GM18873 (cell line): ENCODE measurements around the gene SLC6A16.
"Not testable (repeated sequence)": the region's sequence is repeated elsewhere in the genome, so short reads cannot be mapped to it uniquely, and the experiment has no call there.

Experiments
- ATAC-seq: cut with Tn5 transposase; IDR thresholded peaks from one replicate; pipeline ENCODE4 v1.9.1; 2021; ENCODE audit warnings: mild to moderate bottlenecking, moderate library complexity, moderate number of reproducible peaks; ENCODE audit not compliant: unreplicated experiment, low FRiP score

The SLC6A16 gene

DNA sequence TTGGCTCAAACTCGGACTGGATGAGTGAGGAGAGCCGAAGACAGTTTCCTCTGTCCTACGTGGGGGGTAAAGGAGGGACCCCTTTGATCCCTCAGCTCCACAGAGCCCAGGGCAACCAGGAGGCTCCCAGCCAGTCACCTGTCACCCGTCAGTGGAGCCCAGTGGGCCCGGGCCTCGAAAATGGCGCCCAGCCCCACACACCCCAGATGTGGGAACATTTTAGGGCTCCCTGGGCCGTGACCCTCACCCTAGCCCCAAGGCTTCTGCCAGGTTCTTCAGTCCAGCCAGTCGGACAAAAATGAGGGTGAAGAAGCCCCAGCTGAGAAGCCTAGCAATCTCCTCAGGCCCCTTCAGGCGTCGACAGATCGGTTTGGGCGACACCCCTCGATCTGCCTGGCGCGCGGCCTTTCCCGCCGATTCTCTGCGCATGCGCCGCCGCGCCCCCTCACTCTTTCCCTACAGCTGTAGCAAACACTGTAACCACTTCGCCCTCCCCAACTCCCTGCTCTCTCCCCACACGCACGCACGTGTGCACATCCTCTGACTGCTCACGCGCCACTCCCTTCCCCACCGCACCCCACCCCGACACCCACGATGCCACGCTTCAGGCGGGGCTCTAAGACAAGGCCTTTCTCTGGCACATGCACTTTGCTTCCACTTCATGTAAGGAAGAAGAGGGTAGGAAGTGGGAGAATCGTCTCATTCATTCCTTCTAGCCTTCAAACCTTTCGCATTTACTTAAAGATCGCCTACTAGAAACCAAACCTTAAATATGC is at the start of gene SLC6A16:
Gene SLC6A16, minus strand, starts transcription at position 391 of the 776 bp plus-strand sequence. CDS start 13,844 bp downstream, outside the sequence.
- ATAC-seq, result no peak

DNA sequence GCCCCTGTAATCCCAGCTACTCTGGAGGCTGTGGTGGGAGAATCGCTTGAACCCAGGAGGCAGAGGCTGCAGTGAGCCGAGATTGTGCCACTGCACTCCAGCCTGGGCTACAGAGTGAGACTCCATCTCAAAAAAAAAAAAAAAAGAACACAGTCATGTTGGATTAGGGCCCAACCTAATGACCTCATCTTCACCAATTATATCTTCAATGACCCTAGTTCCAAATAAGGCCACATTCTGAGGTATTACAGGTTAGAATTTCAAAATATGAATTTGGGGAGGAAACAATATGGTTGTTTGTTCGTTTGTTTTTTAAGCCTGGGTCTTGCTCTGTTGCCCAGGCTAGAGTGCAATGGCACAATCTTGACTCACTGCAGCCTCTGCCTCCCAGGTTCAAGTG is 48.2 kb upstream of the SLC6A16 start:
- not testable (repeated sequence) for ATAC-seq

DNA sequence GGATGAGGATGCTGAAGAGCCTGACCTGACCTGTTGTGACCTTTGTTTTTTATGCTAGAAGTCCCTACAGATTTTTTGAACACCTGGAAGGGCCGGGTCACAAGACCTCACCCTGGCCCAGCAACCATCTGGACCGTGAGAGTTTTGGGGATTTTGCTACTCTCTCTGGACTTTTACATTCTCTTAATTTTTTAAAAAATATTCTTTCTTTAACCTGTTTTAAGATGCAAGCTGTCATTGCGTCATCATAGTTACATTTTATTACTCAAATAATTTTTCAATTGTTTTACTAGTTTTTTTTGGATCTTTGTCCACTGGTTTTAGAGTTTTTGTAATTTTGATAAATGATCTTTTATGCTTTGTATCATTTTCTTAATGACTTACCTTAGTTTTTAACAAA is 46.2 kb upstream of the SLC6A16 start:
- no peak for ATAC-seq

DNA sequence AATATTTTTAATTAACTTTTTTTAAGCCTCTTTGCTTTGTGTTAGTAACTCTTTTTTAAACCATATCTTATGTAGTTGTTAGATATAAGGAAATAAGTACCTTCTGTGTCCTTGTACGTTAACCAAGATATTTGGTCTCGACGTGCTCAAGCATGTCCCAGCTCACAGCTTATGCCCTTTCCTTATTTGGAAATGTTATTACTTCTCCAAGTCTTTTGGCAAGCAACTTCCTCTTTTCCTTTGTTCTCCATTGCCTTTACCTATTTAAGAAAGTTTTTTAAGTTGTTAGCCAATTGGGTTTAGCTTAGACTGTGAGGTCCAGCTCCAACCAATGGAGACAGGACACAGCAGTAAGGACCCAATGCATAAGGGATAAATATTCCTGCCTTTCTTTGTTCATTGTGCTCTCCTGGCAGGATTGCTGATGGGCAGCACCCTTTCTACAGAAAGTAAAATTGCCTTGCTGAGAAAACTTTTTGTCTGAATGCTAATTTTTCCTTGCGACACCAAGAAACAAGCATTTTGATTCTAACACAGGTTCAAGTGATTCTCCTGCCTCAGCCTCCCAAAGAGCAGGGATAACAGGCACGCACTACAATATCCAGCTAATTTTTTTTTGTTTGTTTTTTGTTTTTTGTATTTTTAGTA is 43.8 kb upstream of the SLC6A16 start:
- no peak for ATAC-seq

DNA sequence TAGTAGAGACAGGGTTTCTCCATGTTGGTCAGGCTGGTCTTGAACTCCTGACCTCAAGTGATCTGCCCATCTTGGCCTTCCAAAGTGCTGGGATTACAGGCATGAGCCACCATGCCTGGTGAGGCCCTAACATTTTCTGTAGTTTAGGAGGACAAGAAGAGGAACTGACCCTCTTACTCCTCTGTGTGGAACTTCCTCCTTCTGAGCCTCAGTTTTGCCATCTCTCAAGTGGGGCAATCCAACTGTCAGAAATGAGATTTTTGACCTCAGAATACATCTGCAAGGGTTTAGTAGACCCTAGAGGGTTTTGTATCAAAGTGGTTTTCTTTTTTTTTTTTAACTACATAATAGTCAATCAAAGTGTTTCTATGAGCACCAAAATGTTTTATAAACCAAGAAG is 41.1 kb upstream of the SLC6A16 start:
- no peak for ATAC-seq

DNA sequence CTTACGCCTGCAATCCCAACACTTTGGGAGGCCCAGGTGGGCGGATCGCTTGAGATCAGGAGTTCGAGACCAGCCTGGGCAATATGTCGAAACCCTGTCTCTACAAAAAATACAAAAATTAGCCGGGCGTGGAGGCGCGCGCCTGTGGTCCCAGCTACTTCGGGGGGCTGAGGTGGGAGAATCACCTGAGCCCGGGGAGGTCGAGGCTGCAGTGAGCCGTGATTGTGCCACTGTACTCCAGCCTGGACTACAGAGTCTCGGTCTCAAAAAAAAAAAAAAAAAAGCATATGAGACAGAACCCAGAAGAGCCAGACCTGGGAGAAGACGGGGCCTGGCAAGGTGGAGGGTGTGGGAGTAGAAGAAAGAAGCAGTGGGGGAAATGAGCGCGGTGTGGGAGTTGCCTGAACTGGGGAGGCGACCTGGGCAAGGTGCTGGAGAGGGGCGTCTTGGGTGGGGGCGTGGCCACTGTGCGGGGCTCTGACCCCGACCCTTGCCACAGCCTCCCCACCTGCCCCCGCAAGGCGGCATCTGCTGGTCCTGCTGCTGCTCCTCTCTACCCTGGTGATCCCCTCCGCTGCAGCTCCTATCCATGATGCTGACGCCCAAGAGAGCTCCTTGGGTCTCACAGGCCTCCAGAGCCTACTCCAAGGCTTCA is 39.2 kb upstream of the SLC6A16 start:
- no peak for ATAC-seq

DNA sequence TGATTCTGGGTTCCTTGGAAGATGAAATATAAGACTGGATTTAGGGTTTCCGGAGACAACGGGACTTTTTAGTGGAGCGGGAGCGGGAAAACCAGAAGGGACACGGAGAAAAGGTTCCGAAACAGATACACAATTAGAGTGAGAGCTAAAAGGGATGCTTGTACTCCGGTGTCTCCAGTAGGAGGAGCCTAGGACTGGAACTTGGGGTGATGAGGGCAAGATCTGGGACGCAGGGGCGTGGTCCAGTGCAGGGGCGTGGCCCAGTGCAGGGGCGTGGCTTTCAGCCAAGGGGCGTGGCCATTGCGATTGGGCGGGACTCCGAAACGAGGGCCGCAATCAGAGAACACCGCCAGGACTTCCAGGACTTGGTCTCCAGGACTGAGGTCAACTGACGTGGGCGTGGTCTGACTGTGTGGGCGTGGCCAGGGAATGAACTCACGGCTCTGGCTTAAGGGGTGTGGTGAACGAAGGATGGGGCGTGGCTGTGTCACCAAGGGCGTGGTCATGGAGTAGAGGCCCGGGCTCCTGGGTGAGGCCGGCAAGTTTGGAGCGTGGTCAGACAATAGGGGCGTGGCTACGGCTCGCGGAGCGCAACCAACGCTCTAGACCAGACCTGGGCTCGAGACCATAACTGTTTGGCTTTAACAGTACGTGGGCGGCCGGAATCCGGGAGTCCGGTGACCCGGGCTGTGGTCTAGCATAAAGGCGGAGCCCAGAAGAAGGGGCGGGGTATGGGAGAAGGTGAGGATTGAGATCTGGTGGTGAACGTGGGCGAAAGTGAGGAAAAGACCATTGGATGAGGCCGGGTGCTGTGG is 38.5 kb upstream of the SLC6A16 start, which contains the start of gene DKKL1:
Gene DKKL1, plus strand, starts transcription at position 610 of the 815 bp plus-strand sequence. Its CDS starts 122 bp downstream, at position 732.
- no peak for ATAC-seq

DNA sequence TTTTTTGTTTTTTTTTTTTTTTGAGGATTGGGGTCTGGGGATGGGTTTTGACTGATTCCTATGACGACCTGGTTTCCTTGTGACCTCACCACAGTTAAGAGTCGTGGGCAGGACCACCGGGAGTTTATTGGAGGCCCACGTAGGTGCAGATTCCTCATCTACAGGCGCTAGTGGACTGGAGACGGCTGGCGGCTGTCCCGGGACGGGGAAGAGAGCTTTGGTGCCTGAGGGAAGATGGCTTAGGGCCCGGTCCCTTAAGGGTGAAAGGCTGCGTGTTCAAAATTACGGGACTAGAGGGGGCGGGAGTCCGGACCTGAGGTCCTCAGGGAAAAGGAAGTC is 37.9 kb upstream of the SLC6A16 start:
- ATAC-seq, result no peak

DNA sequence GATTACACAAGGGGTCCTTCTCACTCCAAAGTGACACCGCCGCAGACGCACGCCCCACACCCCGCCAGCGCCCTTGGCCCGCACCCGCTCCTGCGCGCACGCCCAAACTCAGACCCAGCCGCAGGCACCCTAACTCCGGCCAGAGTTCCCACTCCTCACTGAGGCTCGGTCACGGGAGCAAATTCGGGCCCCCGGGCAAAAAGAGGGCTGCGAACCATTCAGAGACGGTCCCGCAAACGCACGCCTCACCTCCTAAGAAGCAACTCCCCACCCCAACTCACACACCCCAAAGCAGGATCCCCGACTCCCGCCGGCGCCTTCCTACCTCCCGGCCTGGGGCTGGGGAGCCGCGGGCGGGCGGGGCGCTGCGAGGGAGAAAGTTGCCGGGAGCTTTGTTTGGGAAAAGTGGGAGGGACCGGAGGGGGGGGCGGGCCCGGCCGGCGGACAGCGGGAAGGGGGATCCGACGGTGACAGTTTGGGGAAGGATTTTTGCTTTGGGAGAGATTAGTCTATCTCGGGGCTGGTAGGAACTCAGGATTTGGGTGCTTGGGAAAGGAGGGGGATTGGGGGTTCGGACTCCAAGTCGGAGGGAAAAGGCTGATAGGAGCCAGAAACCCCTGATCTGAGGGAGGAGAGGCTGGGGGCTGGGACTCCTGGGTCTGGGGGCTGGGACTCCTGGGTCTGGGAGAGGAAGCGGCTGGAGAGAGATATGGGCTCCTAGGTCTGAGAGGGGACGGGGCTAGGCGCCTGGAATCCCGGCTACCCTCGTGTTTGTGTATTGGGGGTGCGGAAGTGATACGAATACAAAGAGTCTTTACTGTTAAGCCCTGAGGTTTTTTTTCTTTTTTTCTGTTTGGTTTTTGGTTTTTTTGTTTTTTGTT is 37.3 kb upstream of the SLC6A16 start, which contains the start of gene TEAD2:
Gene TEAD2, minus strand, starts transcription at position 369 of the 881 bp plus-strand sequence. CDS start 2,341 bp downstream, outside the sequence.
- no peak for ATAC-seq

DNA sequence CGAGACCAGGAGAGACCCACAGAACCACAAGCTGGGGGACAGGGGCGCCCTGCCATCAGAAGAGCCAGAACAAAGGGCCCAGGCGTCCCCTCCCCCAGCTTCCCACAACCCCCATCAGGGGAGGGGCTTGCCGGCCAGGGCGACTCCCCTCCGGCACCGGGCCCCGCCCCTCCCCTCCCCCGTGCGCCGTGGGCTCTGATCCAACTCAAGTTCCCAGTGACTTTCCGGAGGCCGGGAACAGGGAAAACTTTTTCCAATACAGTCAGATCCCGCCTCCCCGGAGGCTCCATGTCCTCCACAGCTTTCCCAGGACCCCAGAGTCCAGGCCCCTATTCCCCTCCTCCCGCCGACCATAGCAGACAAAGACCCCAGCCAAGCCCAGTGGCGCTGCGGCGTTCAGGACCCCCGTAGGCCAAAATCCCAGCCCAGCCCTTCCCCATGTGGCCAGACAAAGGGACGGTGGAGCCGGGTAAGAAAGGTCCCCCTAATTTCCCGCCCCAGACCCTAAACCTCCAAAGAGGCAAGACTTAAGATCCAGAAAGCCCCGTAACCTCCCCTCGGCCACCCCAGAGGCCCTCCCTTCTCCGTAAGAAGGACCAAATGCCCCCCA is 36.6 kb upstream of the SLC6A16 start:
- ATAC-seq, result no peak

DNA sequence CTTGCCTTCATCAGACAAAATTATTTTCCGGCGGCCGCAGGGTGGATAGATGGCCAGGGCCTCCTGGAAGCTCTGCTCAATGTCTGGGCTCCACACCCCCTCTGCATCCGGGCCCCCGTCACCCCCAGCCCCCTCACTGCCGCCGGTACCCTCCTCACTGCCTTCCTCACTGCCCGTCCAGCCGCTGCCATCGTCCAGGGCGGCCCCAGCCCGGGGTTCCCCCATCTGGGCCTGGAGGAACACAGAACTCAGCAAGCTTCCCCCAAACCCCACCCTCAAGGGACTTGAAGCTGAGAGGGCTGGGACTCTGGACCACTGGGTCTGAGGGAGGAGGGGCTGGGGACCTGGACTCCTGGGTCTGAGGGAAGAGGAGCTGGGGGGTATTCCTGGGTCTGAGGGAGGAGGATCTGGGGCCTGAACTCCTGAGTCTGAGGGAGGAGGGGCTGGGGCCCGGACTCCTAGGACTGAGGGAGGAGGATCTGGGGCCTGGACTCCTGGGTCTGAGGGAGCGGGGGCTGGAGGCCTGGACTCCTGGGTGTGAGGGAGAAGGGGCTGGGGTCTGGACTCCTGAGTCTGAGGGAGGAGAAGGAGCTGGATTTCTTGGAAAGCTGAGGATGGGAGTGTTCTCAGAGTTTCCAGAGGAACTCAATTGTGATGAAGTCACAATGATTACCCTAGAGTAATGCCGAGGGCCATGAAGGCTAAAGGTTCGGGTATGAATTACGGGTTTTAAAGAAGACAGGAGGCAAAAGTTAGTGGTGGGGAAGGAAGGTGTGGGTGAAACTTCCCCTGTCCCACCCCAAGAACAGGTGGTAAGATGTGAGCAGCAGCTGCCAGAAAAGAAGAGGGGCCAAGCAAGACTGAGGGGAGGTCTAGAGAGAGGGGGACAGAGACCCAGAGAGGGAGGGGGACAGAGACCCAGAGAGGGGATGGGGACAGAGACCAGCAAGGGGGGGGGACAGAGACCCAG is 35.1 kb upstream of the SLC6A16 start:
- ATAC-seq, result no peak

DNA sequence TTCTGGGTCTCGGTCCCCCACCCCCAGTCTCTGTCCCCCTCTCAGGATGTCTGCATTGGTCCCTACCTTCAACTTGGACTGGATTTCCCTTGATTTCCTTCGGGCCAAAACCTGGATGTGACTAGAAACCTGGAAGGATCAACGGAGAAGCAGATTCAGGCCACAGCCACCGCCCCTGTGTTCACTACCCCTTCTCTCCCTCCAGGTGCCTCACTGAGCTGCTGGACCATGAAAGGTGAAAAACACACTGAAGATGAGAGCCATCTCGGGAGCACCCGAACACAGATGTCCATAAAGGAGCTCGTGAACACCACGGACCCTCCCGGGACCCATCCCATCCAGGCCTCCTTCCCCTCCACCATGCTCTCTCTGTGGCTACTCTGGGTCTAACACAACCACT is 32.2 kb upstream of the SLC6A16 start:
- no peak for ATAC-seq

DNA sequence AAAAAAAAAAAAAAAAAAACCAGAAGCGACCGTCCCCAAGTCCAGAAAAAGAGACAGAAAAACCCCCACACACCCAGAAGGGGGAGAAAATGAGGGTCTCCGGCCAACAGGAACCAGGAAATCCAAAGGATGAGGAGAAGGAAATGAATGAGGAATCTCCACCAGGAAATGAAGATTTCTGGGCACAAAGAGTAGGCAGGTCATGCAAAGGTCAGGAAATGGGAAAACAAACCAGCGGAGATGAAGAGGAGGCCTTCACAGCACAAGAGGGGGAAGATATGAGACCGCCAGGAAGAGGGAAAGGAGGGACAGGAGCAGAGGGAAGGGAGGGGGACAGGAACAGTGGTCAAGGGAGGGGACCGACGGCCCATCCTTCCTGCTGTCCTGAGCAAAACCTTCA is 31.4 kb upstream of the SLC6A16 start:
- no peak for ATAC-seq

DNA sequence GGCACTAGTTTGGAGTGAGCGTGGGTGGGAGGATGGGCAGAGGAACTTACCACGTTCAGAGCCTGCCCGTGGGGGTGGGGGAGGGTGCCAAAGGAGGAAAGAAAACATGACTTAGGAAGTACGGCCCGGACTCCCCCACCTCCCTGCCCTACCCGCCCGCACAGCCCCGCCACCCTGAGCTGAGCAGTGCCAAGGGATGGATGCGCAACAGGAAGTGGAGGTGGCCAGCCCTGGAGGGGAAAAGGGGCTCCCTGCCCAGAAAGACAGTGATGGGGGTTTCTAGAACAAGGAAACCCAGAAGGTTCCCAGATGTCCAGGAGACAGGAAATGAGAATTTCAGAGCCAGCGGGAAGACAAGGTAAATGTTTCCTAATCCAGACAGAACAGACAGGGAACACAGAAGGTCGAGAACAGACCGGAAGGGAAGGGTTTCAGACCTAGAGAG is 30.9 kb upstream of the SLC6A16 start:
- no peak for ATAC-seq

DNA sequence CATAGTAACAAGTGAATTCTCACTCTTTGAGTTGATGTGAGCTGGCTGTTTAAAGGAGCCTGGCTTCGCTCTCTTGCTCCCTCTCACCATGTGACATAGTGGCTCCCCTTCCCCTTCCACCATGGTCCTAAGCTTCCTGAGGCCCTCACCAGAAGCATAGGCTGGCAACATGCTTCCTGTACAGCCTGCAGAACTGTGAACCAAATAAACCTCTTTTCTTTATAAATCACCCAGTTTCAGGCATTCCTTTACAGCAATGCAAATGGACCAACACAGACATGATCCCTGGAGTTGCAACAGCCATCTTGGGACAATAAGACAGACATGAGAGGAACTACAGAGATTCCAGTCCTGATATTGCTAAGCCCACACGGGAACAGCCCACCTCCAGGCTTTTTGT is 24.6 kb upstream of the SLC6A16 start:
- no peak for ATAC-seq

DNA sequence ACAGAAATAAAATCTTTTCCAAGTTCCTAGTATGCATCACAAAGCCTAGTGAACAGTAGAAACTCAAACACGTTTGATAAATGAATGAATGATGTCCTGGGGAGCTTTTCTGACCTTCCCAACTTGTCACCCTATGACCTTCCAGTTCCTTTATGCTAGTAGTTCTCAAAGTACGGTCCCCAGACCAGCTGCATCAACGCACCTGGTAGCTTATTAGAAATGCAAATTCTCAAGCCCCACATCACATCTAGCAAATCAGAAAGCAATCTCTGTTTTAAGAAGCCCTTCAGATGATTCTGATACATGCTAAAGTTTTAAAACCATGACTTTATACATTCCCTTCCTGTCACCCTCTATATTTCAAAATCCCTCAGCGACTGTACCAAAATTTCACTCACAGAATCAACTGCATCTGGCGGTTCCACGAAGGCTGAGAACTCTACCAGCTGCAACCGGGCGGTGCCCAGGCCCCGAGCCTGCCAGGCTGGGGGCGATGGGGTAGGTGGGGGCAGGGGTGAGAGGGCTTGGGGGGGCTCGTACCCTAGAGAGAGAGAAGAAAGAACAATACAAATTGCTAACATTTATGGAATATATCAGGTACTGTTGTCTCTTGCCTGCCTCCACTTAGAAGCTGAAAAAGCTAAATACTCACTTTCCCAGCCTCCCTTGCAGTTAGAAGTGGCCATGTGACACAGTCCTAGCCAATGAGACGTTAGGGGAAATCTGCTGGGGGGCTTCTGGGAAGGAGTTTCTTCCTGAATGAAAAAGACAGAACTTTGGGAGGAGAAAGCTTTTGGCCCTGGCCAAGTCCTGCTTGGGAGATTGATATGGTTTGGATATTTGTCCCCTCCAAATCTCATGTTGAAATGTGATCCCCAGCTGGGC is 23.6 kb upstream of the SLC6A16 start:
- ATAC-seq, result no peak

DNA sequence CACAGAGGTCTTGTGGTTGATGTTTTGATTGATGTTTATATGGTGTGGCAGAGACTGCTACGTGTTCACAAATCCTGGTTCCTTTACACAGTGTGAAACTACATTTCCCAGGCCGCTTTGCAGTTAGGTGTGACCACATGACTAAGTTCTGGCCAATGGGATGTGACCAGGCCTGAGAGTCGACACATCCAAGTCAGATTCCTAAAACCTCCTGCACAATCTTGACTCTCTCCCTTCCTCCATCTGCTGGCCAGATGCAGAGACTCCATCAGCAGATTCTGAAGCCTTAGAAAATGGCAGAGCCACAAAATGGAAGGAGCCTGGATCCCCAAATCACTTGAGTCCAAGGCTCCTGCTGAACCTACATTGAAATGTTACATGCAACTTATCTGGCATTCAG is 22.8 kb upstream of the SLC6A16 start:
- no peak for ATAC-seq
